Breast epithelium (tissue), 4 donors: ENCODE data around the gene TENM4. TPM values are rescaled to one million over a fixed set of nuclear protein-coding genes. Genes with fewer than 3 reads are reported as not detected.

Source experiments
- DNase-seq, 2 donors: peaks; one replicate each; pipeline ENCODE4 v3.0.0-alpha.2; 2019; ENCODE audit warnings: low spot score in 2 of 2
- H3K27ac ChIP-seq, 2 donors: fragments of 200-600 bp; sonication (generic) in 1 of 2; one replicate each; pipeline ENCODE4 v1.5.1; 2016 to 2019; ENCODE audit warnings: mild to moderate bottlenecking in 1 of 2
- H3K27me3 ChIP-seq, 2 donors: fragments of 200-600 bp; sonication (generic) in 1 of 2; one replicate each; pipeline versions ENCODE4 v1.5.1 to v1.6.0; 2017 to 2019; ENCODE audit warnings: control low read depth in 1 of 2, mild to moderate bottlenecking in 1 of 2
- H3K36me3 ChIP-seq: fragments of 200-600 bp; one replicate; pipeline ENCODE4 v1.5.1; 2019
- H3K4me1 ChIP-seq, 2 donors: fragments of 200-600 bp; sonication (generic); one replicate each; pipeline ENCODE4 v1.5.1; 2016 to 2019; ENCODE audit warnings: control low read depth in 1 of 2
- H3K4me3 ChIP-seq, 3 donors: fragments of 200-600 bp; sonication (generic); 1 replicate in 2 of 3; 2 replicates in 1 of 3; pipeline ENCODE4 v1.5.1; 2016 to 2019; ENCODE audit warnings: mild to moderate bottlenecking in 3 of 3, moderate library complexity in 2 of 3
- H3K9me3 ChIP-seq, 2 donors: fragments of 200-600 bp; sonication (generic) in 1 of 2; one replicate each; pipeline ENCODE4 v1.5.1; 2016 to 2019; ENCODE audit warnings: control low read depth in 1 of 2
- POLR2A ChIP-seq: fragments of 450-650 bp; IDR thresholded peaks from one replicate; pipeline ENCODE4 v1.6.1; 2016; ENCODE audit warnings: antibody characterized with exemption, mild to moderate bottlenecking, moderate library complexity
- POLR2AphosphoS5 ChIP-seq, 3 donors: sonication (generic); formaldehyde crosslinking; IDR thresholded peaks; one replicate each; pipeline ENCODE4 v1.6.1; 2017; ENCODE audit warnings: antibody characterized with exemption in 3 of 3
- intact Hi-C: fragments of 100-400 bp; cut with DNase I; formaldehyde crosslinking; loops from one replicate; pipeline ENCODE4 v1.15.1; 2023; ENCODE audit warnings: low total_unique reads
- total RNA-seq, 3 donors: library from RNA; depleted of rRNA; stranded (reverse); fragments of >200 nt; gene quantifications; one replicate each; pipeline ENCODE4 v1.1.0, GENCODE V29; 2016
- TF ChIP-seq, protein P1 (sequence below), 3 donors: fragments of 450-650 bp; IDR thresholded peaks; one replicate each; pipeline ENCODE4 v1.5.1; 2016 to 2017; ENCODE audit warnings: antibody characterized with exemption in 3 of 3, mild to moderate bottlenecking in 3 of 3, moderate library complexity in 3 of 3

The TENM4 gene
- total RNA-seq, 3 donors from 2014 or later: 0.29 to 7.9 (median 4.8) TPM

DNA sequence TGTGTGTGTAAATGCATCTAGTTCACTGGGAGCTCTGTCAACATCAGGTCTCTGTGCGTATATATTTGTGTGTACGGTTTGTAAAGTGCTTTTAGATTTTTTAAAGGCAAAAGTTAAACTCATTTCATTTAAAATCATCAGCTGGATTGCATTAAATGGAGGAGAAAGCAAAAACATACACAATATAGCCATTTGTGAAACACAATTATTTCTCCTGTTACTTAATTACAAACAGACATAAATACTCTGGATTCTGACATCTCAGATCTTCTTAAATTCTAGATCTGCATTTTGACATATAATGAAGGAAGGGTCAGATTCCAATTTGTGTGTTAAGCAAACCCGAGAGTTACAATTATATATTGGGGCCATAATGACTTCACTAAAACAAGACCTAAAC is 590.8 kb downstream of the TENM4 start:
- TF ChIP-seq POLR2AphosphoS5 (IDR thresholded peaks at IDR 0.05): no peak
- no peak for TF ChIP-seq POLR2A
- TF ChIP-seq, protein P1, sequence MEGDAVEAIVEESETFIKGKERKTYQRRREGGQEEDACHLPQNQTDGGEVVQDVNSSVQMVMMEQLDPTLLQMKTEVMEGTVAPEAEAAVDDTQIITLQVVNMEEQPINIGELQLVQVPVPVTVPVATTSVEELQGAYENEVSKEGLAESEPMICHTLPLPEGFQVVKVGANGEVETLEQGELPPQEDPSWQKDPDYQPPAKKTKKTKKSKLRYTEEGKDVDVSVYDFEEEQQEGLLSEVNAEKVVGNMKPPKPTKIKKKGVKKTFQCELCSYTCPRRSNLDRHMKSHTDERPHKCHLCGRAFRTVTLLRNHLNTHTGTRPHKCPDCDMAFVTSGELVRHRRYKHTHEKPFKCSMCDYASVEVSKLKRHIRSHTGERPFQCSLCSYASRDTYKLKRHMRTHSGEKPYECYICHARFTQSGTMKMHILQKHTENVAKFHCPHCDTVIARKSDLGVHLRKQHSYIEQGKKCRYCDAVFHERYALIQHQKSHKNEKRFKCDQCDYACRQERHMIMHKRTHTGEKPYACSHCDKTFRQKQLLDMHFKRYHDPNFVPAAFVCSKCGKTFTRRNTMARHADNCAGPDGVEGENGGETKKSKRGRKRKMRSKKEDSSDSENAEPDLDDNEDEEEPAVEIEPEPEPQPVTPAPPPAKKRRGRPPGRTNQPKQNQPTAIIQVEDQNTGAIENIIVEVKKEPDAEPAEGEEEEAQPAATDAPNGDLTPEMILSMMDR (IDR thresholded peaks at IDR 0.05): no peak
- H3K4me3 ChIP-seq: no peak overlapping the region
- H3K27me3 ChIP-seq: no peaks in the 10 kb centered on the region
- no peaks in the 10 kb centered on the region for H3K4me1 ChIP-seq
- H3K27ac ChIP-seq: no peak overlapping the region
- intact Hi-C loops: no loop called here
- no peaks in the 10 kb centered on the region for H3K36me3 ChIP-seq
- no peak for DNase-seq
- no peaks in the 10 kb centered on the region for H3K9me3 ChIP-seq

DNA sequence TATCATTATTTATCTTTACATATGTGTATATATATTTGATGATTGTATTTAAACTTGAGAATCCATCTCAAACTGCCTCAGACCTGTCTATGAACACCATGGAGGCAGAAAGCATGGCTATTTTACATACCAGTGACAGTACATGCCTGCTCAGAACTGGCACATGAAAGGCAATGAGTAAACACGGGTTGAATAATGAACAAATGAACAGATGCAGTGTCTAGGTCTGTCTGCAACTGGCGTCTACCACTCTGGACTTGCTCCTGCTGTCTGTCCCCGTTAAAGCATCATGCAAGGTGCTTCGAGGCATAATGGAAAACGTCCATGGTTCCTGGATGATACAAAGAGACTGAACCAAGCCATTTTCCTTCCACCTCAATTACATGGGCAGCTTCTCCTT is 594.6 kb downstream of the TENM4 start:
- Histone ChIP-seq H3K27ac (no peak overlapping the region), H3K27me3 (no peaks in the 10 kb centered on the region), H3K36me3 (no peaks in the 10 kb centered on the region), H3K4me1 (no peaks in the 10 kb centered on the region), H3K9me3 (no peaks in the 10 kb centered on the region), H3K4me3 (no peak overlapping the region)
- intact Hi-C loops: no loop called here
- DNase-seq: no peak
- no peak for TF ChIP-seq POLR2A
- TF ChIP-seq, protein P1 (IDR thresholded peaks at IDR 0.05): no peak
- TF ChIP-seq POLR2AphosphoS5 (IDR thresholded peaks at IDR 0.05): no peak

DNA sequence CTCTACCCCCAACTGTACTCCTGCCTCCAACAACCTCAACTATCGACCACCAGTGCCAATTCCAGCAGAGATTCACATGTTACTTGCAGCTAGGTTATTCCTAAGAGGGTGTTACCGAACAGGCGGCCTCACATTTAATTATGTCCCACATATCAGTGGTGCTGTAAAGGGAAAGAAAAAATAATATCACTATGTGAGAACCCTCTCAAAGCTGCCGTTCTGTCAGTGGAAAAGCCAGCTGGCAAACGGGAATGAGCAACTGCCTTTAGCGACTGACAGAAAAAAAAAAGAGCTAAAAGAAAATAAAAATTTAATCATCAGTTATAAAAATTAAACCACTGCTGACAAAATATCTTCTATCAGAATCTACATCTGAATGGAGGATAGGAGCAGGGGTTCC is 595.3 kb downstream of the TENM4 start:
- DNase-seq: no peak
- no peaks in the 10 kb centered on the region for H3K36me3 ChIP-seq
- intact Hi-C loops: no loop called here
- H3K27me3 ChIP-seq: no peaks in the 10 kb centered on the region
- no peak overlapping the region for H3K4me3 ChIP-seq
- H3K4me1 ChIP-seq: no peaks in the 10 kb centered on the region
- TF ChIP-seq, protein P1 (IDR thresholded peaks at IDR 0.05): no peak
- no peak for TF ChIP-seq POLR2AphosphoS5 (IDR thresholded peaks at IDR 0.05)
- no peak for TF ChIP-seq POLR2A
- H3K27ac ChIP-seq: no peak overlapping the region
- H3K9me3 ChIP-seq: no peaks in the 10 kb centered on the region

DNA sequence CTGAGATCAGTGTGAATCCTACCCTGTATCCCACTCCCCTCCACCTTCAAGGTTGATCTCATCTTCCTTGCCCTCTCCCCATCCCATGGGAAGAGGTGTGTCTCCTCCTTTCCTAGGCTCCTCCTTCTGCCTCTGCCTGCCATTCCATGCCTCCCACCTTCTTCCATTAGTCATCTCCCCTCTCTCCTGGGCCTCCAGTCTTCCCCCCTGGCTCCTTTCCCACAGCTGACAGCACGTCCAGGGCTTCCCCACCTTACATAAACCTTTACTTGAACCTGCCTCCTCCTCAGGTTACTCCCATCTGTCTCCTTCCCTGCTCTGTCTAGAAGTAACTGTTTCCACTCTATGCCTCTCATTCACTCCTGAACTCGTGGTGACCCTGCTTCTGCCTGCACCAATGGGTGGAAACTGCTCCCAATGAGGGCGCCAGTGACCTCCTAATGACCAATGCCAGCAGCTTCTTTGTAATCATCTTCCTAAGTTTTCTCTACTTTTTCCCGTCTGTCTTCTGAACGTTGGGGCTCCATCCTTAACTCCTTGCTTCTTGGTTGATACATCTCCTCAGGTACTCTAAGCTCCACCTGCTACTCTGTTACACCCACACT is 599.3 kb downstream of the TENM4 start:
- peak overlapping the region in 1 of 2 donors; percentile 86 for H3K27ac ChIP-seq
- no peaks in the 10 kb centered on the region for H3K36me3 ChIP-seq
- DNase-seq: no peak
- H3K4me3 ChIP-seq: no peak overlapping the region
- H3K27me3 ChIP-seq: no peaks in the 10 kb centered on the region
- no peak for TF ChIP-seq POLR2A
- TF ChIP-seq POLR2AphosphoS5 (IDR thresholded peaks at IDR 0.05): no peak
- TF ChIP-seq, protein P1 (IDR thresholded peaks at IDR 0.05): no peak
- intact Hi-C loops: no loop called here
- H3K9me3 ChIP-seq: no peaks in the 10 kb centered on the region
- H3K4me1 ChIP-seq: no peaks in the 10 kb centered on the region

DNA sequence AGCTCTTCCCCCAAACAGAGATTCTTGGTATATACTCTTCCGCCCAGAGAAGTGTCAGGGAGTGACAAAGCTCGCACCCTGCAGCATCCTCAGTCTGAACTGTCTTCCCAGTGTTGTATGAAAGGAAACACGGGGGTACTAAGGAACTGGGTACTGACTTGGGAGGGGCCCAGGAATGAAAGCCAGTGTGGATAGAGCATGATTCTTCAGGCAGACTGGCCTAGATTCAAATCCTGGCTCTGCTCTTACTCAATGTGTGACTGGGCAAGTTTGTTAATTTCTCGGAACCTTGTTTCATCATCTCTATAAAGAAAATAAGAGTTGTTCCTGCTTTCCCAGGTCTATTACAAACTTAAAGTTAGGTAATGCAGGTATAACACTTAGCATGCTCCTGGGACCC is 600.2 kb downstream of the TENM4 start:
- intact Hi-C loops: no loop called here
- H3K27me3 ChIP-seq: no peaks in the 10 kb centered on the region
- no peak for TF ChIP-seq POLR2A
- TF ChIP-seq POLR2AphosphoS5 (IDR thresholded peaks at IDR 0.05): peak in 2 of 3 donors; percentile 41 to 48
- DNase-seq: no peak
- no peak overlapping the region for H3K4me3 ChIP-seq
- H3K9me3 ChIP-seq: no peaks in the 10 kb centered on the region
- H3K27ac ChIP-seq: peak overlapping the region; percentile 54 to 86
- H3K4me1 ChIP-seq: no peaks in the 10 kb centered on the region
- H3K36me3 ChIP-seq: no peaks in the 10 kb centered on the region

DNA sequence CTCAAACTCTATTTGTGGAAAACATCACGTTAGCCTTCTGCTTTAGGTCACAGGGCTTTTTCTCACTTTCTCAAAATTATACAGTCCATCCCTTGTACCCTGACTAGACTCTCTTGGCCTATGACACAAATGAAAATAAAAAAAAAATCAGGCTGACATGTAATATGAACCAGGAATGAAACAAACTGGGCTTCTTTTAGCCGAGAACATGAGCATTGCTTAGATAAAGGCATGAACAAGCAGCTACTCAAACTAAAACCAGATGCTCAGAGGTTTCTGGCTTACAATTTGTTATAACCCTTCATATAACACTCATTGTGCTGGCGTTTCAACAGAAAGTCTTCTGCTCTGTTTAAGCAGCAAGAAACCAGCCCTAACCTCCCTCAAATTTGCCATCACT is 600.6 kb downstream of the TENM4 start:
- no peak for TF ChIP-seq POLR2A
- no peak for TF ChIP-seq POLR2AphosphoS5 (IDR thresholded peaks at IDR 0.05)
- TF ChIP-seq, protein P1 (IDR thresholded peaks at IDR 0.05): no peak
- no peaks in the 10 kb centered on the region for H3K27me3 ChIP-seq
- no peak overlapping the region for H3K4me3 ChIP-seq
- no peaks in the 10 kb centered on the region for H3K4me1 ChIP-seq
- no peaks in the 10 kb centered on the region for H3K36me3 ChIP-seq
- intact Hi-C loops: no loop called here
- H3K27ac ChIP-seq: peak overlapping the region; percentile 54 to 86
- no peak for DNase-seq
- H3K9me3 ChIP-seq: no peaks in the 10 kb centered on the region
